Hepatocyte (in vitro differentiated cells): ENCODE measurements around the gene CDK19. TPM values are rescaled to one million over a fixed set of nuclear protein-coding genes. Genes with fewer than 3 reads are reported as not detected.

Experiments
- DNase-seq: peaks from one replicate; pipeline ENCODE4 v3.0.0-alpha.2; 2016; ENCODE audit warnings: low spot score
- H2AFZ ChIP-seq: fragments of 200-600 bp; sonication (generic); 2 replicates; pipeline ENCODE4 v1.6.0; 2016; ENCODE audit warnings: antibody characterized with exemption, mild to moderate bottlenecking
- H3K27ac ChIP-seq: fragments of 200-600 bp; sonication (generic); 2 replicates; pipeline ENCODE4 v1.5.1; 2016; ENCODE audit warnings: mild to moderate bottlenecking
- H3K27me3 ChIP-seq: fragments of 200-600 bp; sonication (generic); 2 replicates; pipeline ENCODE4 v1.6.1; 2016
- H3K36me3 ChIP-seq: fragments of 200-600 bp; sonication (generic); replicated peaks from 2 replicates; pipeline ENCODE4 v1.5.1; 2016; ENCODE audit warnings: low read depth; ENCODE audit not compliant: insufficient read depth
- H3K4me1 ChIP-seq: fragments of 200-600 bp; sonication (generic); 2 replicates; pipeline ENCODE4 v1.5.1; 2016; ENCODE audit warnings: mild to moderate bottlenecking, moderate library complexity; ENCODE audit not compliant: insufficient read depth
- H3K4me2 ChIP-seq: fragments of 200-600 bp; sonication (generic); 2 replicates; pipeline ENCODE4 v1.6.0; 2016
- H3K4me3 ChIP-seq: fragments of 200-600 bp; sonication (generic); 2 replicates; pipeline ENCODE4 v1.5.1; 2016; ENCODE audit warnings: mild to moderate bottlenecking
- H3K79me2 ChIP-seq: fragments of 200-600 bp; sonication (generic); 2 replicates; pipeline ENCODE4 v1.6.0; 2017; ENCODE audit warnings: mild to moderate bottlenecking
- H3K9me2 ChIP-seq: fragments of 200-600 bp; sonication (generic); replicated peaks from 2 replicates; pipeline ENCODE4 v1.6.0; 2017; ENCODE audit warnings: mild to moderate bottlenecking; ENCODE audit not compliant: insufficient read depth
- H3K9me3 ChIP-seq: fragments of 200-600 bp; sonication (generic); 2 replicates; pipeline ENCODE4 v1.5.1; 2016; ENCODE audit warnings: low read depth, mild to moderate bottlenecking
- H4K20me1 ChIP-seq: fragments of 200-600 bp; sonication (generic); 2 replicates; pipeline ENCODE4 v1.6.0; 2016; ENCODE audit warnings: mild to moderate bottlenecking; ENCODE audit not compliant: insufficient read depth, poor library complexity, severe bottlenecking
- EZH2 ChIP-seq: fragments of 200-600 bp; sonication (generic); IDR thresholded peaks from 2 replicates; pipeline ENCODE4 v1.6.1; 2016; ENCODE audit warnings: antibody characterized with exemption, mild to moderate bottlenecking, borderline replicate concordance
- EZH2phosphoT487 ChIP-seq: fragments of 200-600 bp; sonication (generic); IDR thresholded peaks from one replicate; pipeline ENCODE4 v1.6.1; 2018; ENCODE audit warnings: antibody characterized with exemption, mild to moderate bottlenecking, low read depth, moderate library complexity; ENCODE audit not compliant: unreplicated experiment, severe bottlenecking
- WGBS: methylation state at CpG from one replicate; pipeline ENCODE4 v1.1.6; 2016; ENCODE audit warnings: low lambda C conversion rate; ENCODE audit errors: missing lambda C conversion rate; 5-methylcytosine and 5-hydroxymethylcytosine counted together
- polyA plus RNA-seq: library from polyadenylated mRNA; unstranded; fragments of >200 nt; fragmentation: Nextera tagmentation; extraction: Ambion mirVana; gene quantifications from 2 replicates; pipeline ENCODE4 v1.2.1, GENCODE V29; 2016
- total RNA-seq: library from RNA; depleted of rRNA; stranded (reverse); fragments of >200 nt; gene quantifications from 2 replicates; pipeline ENCODE4 v1.2.3, GENCODE V29; 2014
- TF ChIP-seq, protein P1 (sequence below): fragments of 200-600 bp; sonication (generic); IDR thresholded peaks from 2 replicates; pipeline ENCODE4 v1.5.1; 2016; ENCODE audit warnings: antibody characterized with exemption, mild to moderate bottlenecking; ENCODE audit not compliant: poor library complexity

The CDK19 gene
- total and polyA plus RNA-seq, 2 experiments from 2014 or later, result 7.3 to 18.6 TPM

DNA sequence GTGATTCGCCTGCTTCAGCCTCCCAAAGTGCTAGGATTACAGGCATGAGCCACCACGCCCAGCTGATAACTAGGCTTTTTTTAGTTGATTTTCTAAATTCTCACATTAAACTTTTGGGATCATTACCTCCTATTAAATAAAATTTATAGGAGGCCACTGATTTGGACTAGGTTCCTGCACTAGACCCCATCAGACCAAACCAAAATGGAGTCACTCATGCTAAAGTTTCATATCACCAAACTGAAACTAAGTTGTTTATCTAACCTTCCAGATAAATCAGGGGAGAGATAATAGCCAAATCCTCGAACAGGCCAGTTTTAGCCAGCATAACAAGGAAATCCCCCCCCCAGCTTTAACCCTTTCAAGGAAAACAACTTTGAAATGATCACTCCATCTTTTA is 240.5 kb downstream of the CDK19 start:
- H3K36me3 ChIP-seq, result no peaks in the 10 kb centered on the region
- TF ChIP-seq, protein P1, sequence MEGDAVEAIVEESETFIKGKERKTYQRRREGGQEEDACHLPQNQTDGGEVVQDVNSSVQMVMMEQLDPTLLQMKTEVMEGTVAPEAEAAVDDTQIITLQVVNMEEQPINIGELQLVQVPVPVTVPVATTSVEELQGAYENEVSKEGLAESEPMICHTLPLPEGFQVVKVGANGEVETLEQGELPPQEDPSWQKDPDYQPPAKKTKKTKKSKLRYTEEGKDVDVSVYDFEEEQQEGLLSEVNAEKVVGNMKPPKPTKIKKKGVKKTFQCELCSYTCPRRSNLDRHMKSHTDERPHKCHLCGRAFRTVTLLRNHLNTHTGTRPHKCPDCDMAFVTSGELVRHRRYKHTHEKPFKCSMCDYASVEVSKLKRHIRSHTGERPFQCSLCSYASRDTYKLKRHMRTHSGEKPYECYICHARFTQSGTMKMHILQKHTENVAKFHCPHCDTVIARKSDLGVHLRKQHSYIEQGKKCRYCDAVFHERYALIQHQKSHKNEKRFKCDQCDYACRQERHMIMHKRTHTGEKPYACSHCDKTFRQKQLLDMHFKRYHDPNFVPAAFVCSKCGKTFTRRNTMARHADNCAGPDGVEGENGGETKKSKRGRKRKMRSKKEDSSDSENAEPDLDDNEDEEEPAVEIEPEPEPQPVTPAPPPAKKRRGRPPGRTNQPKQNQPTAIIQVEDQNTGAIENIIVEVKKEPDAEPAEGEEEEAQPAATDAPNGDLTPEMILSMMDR, result no peak
- TF ChIP-seq EZH2 (no peak), EZH2phosphoT487 (no peak)

DNA sequence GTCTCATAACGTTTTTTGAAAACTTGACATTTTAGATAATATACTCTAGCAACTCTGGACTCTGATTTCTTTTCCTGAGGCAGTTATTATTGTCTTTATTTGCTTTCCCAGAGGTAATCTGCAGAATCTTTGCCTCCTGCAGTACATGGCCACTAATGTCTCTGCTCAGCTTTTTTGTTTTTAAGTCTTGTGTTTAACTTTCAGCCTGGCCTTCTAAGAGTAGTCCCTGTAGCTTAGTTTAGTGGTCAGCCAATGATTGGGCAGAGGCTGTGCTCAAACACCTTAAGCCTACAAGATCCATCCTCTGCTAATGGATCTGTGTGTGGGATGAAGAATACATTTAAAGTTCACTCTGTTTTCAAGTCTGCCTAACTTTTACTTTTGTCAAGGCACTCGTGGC is 241.7 kb downstream of the CDK19 start:
- 41% methylated on average over 2 of the region's 2 CpGs for WGBS
- H3K9me2 ChIP-seq, result no peaks in the 10 kb centered on the region
- H3K4me1 ChIP-seq, result no peaks in the 10 kb centered on the region
- no peaks in the 10 kb centered on the region for H3K27me3 ChIP-seq
- no peaks in the 10 kb centered on the region for H4K20me1 ChIP-seq
- H3K9me3 ChIP-seq, result no peaks in the 10 kb centered on the region
- no peak overlapping the region for H3K4me3 ChIP-seq
- no peaks in the 10 kb centered on the region for H3K36me3 ChIP-seq
- no peaks in the 10 kb centered on the region for H3K79me2 ChIP-seq
- H3K4me2 ChIP-seq, result no peak overlapping the region
- H3K27ac ChIP-seq, result no peak overlapping the region
- H2AFZ ChIP-seq, result no peak overlapping the region
- no peak for DNase-seq
- no peak for TF ChIP-seq EZH2phosphoT487
- TF ChIP-seq EZH2, result no peak
- TF ChIP-seq, protein P1, result no peak

More for the DNA sequence above, 240.5 kb downstream of the CDK19 start:
- no peaks in the 10 kb centered on the region for H3K27me3 ChIP-seq
- no peak overlapping the region for H3K4me3 ChIP-seq
- H3K9me2 ChIP-seq, result no peaks in the 10 kb centered on the region
- no peak overlapping the region for H3K4me2 ChIP-seq
- no peaks in the 10 kb centered on the region for H3K79me2 ChIP-seq
- H4K20me1 ChIP-seq, result no peaks in the 10 kb centered on the region
- WGBS, result 74% methylated on average over 3 of the region's 3 CpGs
- H3K4me1 ChIP-seq, result no peaks in the 10 kb centered on the region
- H3K9me3 ChIP-seq, result no peaks in the 10 kb centered on the region
- no peak for DNase-seq
- no peak overlapping the region for H3K27ac ChIP-seq
- no peak overlapping the region for H2AFZ ChIP-seq

DNA sequence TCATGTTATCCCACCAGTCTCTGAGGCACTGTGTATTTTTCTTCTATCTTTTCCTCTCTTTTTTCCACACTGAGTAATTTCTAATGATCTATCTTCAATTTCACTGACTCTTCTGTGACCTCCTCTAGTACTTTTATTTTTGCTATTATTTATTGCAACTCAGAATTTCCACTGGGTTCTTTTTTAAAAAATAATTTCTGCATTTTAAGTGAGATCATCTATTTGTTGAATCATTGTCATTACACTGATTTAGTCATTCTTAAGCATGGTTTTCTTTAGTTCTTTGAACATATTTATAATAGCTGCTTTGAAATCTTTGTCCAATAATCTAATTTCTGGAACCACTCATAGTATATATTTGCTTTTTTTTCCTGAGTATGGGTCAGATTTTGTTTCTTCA is 242.1 kb downstream of the CDK19 start:
- no peaks in the 10 kb centered on the region for H3K4me1 ChIP-seq
- H3K36me3 ChIP-seq, result no peaks in the 10 kb centered on the region
- no peak overlapping the region for H3K4me2 ChIP-seq
- DNase-seq, result no peak
- no peaks in the 10 kb centered on the region for H3K9me2 ChIP-seq
- no peak overlapping the region for H3K4me3 ChIP-seq
- no peaks in the 10 kb centered on the region for H4K20me1 ChIP-seq
- H3K27ac ChIP-seq, result no peak overlapping the region
- H3K27me3 ChIP-seq, result no peaks in the 10 kb centered on the region
- H3K9me3 ChIP-seq, result no peaks in the 10 kb centered on the region
- H3K79me2 ChIP-seq, result no peaks in the 10 kb centered on the region
- no peak overlapping the region for H2AFZ ChIP-seq
- TF ChIP-seq EZH2phosphoT487 (no peak), EZH2 (no peak)
- TF ChIP-seq, protein P1, result no peak

DNA sequence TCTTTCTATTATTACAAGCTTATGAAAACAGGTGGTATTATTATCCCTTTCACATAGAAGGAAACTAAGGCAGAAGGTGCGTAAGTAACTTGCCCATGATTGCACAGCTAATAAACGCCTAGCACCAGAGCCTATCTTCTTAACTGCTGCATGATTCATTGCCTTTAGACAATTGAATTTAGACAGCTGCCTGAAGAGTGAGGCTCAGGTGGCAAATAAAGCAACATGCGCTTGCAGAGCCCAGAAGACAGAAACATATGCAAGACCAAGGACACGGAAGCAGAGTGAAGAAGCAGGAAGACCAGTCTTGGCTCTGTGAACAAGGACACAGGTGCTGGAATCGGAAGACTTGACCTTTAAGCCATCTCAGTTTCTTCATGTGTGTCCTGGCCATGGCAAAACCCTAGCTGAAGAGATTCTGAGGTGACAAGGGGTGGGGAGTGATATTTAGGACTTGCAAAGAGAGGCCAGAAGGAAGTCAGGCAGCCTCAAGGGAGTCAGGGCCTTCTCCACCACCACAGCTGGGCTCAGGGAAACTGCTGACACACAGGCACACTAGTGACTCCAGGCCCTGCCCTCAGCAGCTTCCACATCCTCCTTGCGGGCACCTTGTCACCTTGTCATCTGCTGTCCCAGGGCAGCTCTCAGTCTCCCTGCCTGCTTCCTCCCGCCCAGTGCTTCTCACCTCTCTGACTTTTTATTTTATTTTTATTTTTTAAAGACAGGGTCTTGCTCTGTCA is 247.1 kb downstream of the CDK19 start:
- Histone ChIP-seq H3K4me1 (peaks cover 16% of the 10 kb centered on the region), H3K9me3 (no peaks in the 10 kb centered on the region), H3K9me2 (no peaks in the 10 kb centered on the region), H3K36me3 (no peaks in the 10 kb centered on the region), H4K20me1 (no peaks in the 10 kb centered on the region), H3K79me2 (no peaks in the 10 kb centered on the region), H3K4me2 (no peak overlapping the region), H3K27me3 (no peaks in the 10 kb centered on the region), H3K27ac (no peak overlapping the region), H3K4me3 (no peak overlapping the region), H2AFZ (no peak overlapping the region)
- DNase-seq, result no peak
- WGBS, result 90% methylated on average over 7 of the region's 7 CpGs
- TF ChIP-seq, protein P1, result no peak
- no peak for TF ChIP-seq EZH2phosphoT487
- no peak for TF ChIP-seq EZH2
